HUES64 (cell line): ENCODE results near the gene CELA1.

ENCODE experiments used
- H3K27ac ChIP-seq: 2 replicates; pipeline ENCODE4 v1.7.0; 2013; ENCODE audit warnings: low read depth, low read length, inconsistent platforms
- H3K27me3 ChIP-seq: 2 replicates; pipeline ENCODE4 v1.6.1; 2013; ENCODE audit warnings: mild to moderate bottlenecking, low read length; ENCODE audit not compliant: insufficient read depth
- H3K36me3 ChIP-seq: 2 replicates; pipeline ENCODE4 v1.6.1; 2013; ENCODE audit warnings: mild to moderate bottlenecking, low read length; ENCODE audit not compliant: insufficient read depth
- H3K4me1 ChIP-seq: 2 replicates; pipeline ENCODE4 v1.6.1; 2013; ENCODE audit warnings: mild to moderate bottlenecking, low read length, moderate library complexity; ENCODE audit not compliant: insufficient read depth
- H3K4me3 ChIP-seq: 2 replicates; pipeline ENCODE4 v1.5.1; 2013; ENCODE audit warnings: mild to moderate bottlenecking, low read length, moderate library complexity
- H3K9ac ChIP-seq: 2 replicates; pipeline ENCODE4 v1.6.1; 2013; ENCODE audit warnings: mild to moderate bottlenecking, low read depth, low read length
- H3K9me3 ChIP-seq: 2 replicates; pipeline ENCODE4 v1.6.1; 2013; ENCODE audit warnings: low read depth, low read length; ENCODE audit not compliant: insufficient read depth
- WGBS: fragments of 150-250, 120-280 bp; methylation state at CpG from one replicate; pipeline ENCODE4 v1.1.7; 2013; ENCODE audit warnings: missing lambda C conversion rate; 5-methylcytosine and 5-hydroxymethylcytosine counted together

Gene CELA1

DNA sequence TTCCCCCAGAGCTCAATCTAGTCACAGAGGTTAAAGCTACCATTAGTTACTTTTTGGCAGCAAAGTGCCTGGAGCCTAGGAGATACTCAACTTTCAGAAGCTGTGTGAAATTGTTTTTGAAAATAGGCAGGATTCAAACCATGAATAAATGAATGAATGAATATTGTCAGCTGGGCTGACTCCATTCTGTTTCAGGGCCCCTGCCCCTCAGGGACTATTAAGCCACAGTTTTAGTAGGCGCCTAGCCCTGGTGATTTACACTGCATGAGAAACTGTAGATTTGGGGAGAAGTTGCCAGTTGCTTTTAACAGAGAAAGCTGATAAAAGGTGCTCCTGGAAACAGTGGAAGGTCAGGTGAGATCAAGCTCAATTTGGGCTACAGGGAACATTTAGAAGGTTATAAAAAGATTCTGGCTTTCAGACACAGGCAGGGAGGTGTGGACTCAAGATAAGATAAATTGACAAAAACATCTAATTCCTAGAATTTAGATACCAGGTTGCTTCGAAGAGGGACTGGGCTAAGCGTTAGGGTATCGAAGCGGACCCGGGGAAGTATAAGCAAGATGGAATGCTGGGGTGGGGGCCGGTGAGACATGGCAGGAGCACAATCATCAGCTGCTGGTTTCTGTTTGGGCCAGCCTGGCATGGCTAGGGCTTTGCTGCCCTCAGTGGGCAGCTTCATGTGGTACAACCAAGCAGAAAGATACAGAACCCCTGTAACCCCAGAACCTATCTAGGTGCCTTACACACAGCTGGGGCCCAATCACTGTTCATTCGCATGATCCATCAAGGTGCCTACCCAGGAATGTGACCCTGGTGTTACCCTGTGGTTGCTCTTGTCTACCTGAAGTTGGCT, 14.9 kb upstream of the CELA1 start:
- H3K27ac ChIP-seq = no peak overlapping the region

DNA sequence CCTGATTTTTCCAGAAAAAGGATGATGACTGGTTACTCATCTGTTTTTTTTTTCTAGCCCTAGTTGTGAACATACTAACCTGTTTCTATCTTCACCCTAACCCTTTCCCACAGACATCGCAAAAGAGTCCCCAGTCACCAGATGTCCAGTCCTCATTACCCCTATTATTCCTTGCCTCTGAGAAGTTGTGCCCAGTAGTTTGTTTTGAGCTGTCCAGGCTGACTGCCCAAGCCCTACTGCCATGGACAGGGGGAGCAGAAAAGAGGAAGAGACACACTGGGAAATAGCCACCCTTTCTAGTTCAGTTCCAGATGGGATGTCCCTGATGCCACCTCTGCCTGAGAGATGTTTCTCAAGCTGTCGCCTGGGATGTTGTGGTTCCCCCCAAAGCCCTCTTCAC, 13.8 kb upstream of the CELA1 start:
- Histone ChIP-seq H3K4me3 (no peak overlapping the region), H3K4me1 (no peaks in the 10 kb centered on the region), H3K9ac (no peak overlapping the region), H3K27me3 (no peaks in the 10 kb centered on the region), H3K9me3 (no peaks in the 10 kb centered on the region), H3K36me3 (peaks cover 36% of the 10 kb centered on the region; the same call in 1 of the 2 replicates), H3K27ac (no peak overlapping the region)
- 94% methylated on average over 2 of the region's 2 CpGs for WGBS

More for the DNA sequence above, 14.9 kb upstream of the CELA1 start:
- Histone ChIP-seq H3K27me3 (no peaks in the 10 kb centered on the region), H3K4me1 (no peaks in the 10 kb centered on the region), H3K9ac (no peak overlapping the region), H3K4me3 (no peak overlapping the region), H3K36me3 (peaks cover 33% of the 10 kb centered on the region; the same call in 1 of the 2 replicates), H3K9me3 (no peaks in the 10 kb centered on the region)
- 95% methylated on average over 8 of the region's 8 CpGs for WGBS

- Histone ChIP-seq H3K9ac (no peak overlapping the region), H3K36me3 (peaks cover 40% of the 10 kb centered on the region; the same call in 1 of the 2 replicates), H3K4me1 (no peaks in the 10 kb centered on the region), H3K9me3 (no peaks in the 10 kb centered on the region), H3K4me3 (no peak overlapping the region), H3K27me3 (no peaks in the 10 kb centered on the region), H3K27ac (no peak overlapping the region)
- 94% methylated on average over 4 of the region's 4 CpGs for WGBS
Measured at GRCh38 chr12:51359851-51360250, 13.4 kb upstream of the CELA1 start.

GRCh38 chr12:51358496-51358895, 12.0 kb upstream of the CELA1 start:
- Histone ChIP-seq H3K36me3 (peaks cover 33% of the 10 kb centered on the region; the same call in 1 of the 2 replicates), H3K27me3 (no peaks in the 10 kb centered on the region), H3K27ac (no peak overlapping the region), H3K4me3 (no peak overlapping the region), H3K9ac (no peak overlapping the region), H3K4me1 (no peaks in the 10 kb centered on the region), H3K9me3 (no peaks in the 10 kb centered on the region)
- 95% methylated on average over 8 of the region's 8 CpGs for WGBS

DNA sequence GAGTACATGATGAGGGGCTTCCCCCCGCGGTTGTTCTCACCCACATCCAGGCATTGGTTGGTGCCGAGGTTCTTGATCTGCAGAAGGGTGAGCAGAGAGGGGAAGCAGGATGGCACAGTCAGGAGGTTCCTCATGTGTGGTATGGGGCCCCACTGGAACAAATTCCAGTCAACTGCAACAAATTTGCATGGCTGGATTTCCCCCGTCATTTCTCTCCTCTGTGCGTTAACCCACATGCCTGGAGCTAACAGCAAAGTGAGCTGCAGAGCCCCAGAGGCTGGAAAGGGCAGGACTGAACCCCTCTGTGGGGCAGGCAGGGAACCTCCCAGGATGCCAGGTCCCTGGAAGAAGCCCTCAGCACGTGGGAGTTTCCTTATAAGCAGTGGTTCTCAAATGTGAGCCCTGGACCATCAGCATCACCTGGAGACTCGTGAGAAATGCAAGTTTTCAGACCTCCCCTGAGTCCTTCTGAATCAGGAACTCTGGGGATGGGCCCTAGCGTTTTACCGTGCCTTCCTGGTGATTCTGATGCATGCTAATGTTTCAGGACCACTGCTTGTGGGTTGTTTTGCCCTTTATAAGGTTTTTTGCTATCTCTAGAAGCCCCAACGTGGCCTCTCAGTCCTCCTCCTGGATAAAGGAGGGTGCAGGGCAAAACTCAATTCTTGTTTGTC, 11.0 kb upstream of the CELA1 start:
- Histone ChIP-seq H3K4me1 (no peaks in the 10 kb centered on the region), H3K4me3 (no peak overlapping the region), H3K9ac (no peak overlapping the region), H3K9me3 (no peaks in the 10 kb centered on the region), H3K27me3 (no peaks in the 10 kb centered on the region), H3K27ac (no peak overlapping the region), H3K36me3 (peaks cover 31% of the 10 kb centered on the region; the same call in 1 of the 2 replicates)
- 95% methylated on average over 10 of the region's 10 CpGs for WGBS

DNA sequence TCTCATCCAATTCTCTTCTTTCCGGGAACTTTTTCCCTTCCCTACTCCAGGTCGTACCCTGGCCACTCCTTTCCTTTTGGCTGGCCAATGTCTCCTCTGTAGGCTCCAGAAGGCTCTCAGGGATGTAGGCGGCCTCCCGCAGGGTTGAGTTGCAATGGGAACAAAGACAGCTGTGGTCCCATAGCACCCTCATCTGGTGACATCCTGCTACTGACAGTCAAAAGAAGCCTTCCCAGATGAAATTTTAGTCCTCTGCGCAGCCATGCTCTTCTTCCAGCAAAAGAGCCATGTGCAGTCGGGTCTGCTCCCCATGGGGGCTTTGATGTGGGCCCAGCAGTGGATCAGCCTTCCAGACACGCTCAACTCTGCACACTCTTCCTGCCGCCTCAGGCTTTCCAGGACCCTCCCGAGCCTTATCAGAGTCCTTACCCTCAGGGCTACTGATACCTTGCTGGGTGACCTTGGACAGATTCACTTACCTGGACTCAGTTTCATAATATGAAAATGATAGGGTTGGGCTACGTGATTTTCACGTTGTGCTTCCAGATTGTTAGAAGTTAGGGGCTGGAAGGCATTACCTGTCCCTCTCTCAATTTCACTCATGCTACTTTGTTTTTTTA, 5.5 kb upstream of the CELA1 start:
- H3K36me3 ChIP-seq = peaks cover 13% of the 10 kb centered on the region; the same call in 1 of the 2 replicates
- no peak overlapping the region for H3K9ac ChIP-seq
- H3K27me3 ChIP-seq = no peaks in the 10 kb centered on the region
- H3K4me1 ChIP-seq = no peaks in the 10 kb centered on the region
- no peak overlapping the region for H3K27ac ChIP-seq
- WGBS = 21% methylated on average over 9 of the region's 11 CpGs
- H3K9me3 ChIP-seq = no peaks in the 10 kb centered on the region
- no peak overlapping the region for H3K4me3 ChIP-seq

DNA sequence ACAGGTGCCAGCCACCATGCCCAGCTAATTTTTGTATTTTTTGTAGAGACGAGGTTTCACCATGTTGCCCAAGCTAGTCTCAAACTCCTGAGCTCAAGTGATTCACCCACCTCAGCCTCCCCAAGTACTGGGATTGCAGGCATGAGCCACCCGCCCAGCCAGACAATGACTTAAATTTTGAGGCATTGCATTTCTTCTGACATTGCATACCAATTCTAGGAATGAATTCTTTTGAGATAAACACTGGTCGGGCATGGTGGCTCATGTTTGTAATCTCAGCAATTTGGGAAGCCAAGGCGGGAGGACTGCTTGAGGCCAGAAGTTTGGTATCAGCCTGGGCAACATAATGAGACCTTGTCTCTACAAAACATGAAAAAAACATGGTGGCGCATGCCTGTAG, 2.5 kb upstream of the CELA1 start:
- no peaks in the 10 kb centered on the region for H3K9me3 ChIP-seq
- no peak overlapping the region for H3K4me3 ChIP-seq
- no peaks in the 10 kb centered on the region for H3K36me3 ChIP-seq
- 93% methylated on average over 5 of the region's 5 CpGs for WGBS
- no peaks in the 10 kb centered on the region for H3K4me1 ChIP-seq
- H3K27me3 ChIP-seq = no peaks in the 10 kb centered on the region
- H3K27ac ChIP-seq = no peak overlapping the region
- no peak overlapping the region for H3K9ac ChIP-seq

DNA sequence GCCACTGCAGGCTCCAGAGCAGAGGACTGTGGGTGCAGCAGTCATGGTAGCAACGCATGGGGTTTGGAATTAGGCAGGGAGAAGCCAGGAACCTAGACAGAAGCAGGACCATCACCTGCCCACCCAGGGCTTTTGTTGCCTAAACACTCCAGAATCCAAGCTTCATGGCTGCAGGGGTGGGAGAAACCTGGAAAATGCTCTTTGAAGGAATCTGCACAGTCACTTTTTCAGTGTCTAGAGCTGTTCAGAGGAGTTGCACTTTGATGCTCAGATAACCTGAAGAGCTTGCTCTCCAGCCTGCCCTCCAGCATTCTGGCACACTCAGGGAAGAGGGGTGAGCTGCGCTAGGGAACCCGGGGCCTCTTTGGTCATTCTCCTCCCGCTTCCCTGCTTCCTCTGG, 1.6 kb upstream of the CELA1 start:
- H3K27ac ChIP-seq = no peak overlapping the region
- H3K9me3 ChIP-seq = no peaks in the 10 kb centered on the region
- H3K4me1 ChIP-seq = no peaks in the 10 kb centered on the region
- H3K9ac ChIP-seq = no peak overlapping the region
- H3K36me3 ChIP-seq = no peaks in the 10 kb centered on the region
- H3K4me3 ChIP-seq = no peak overlapping the region
- no peaks in the 10 kb centered on the region for H3K27me3 ChIP-seq
- WGBS = 98% methylated on average over 4 of the region's 4 CpGs

- WGBS = 60% methylated on average over 7 of the region's 7 CpGs
- Histone ChIP-seq H3K27ac (no peak overlapping the region), H3K9ac (no peak overlapping the region), H3K9me3 (no peaks in the 10 kb centered on the region), H3K4me3 (no peak overlapping the region), H3K4me1 (no peaks in the 10 kb centered on the region), H3K36me3 (no peaks in the 10 kb centered on the region), H3K27me3 (no peaks in the 10 kb centered on the region)
Measured at GRCh38 chr12:51345681-51346080, 798 bp downstream of the CELA1 start.

DNA sequence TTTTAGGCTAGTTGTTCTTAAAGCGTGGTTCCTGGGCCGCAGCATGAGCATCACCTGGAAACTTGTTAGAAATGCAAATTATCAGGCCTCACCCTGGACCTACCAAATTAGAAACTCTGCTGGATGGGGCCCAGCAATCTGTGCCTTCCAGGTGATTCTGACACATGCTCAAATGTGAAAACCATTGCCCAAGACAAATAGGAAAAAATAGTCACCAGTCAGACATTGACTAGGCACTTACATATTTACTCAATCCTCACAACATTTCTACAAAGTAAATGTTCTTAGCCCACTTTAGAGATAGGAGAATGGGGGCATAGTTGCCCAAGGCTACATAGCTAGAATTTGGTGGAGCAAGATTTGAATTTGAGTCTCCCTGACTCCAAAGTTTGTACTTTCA, 3.3 kb downstream of the CELA1 start:
- Histone ChIP-seq H3K9me3 (no peaks in the 10 kb centered on the region), H3K4me3 (no peak overlapping the region), H3K4me1 (no peaks in the 10 kb centered on the region), H3K9ac (no peak overlapping the region), H3K27me3 (no peaks in the 10 kb centered on the region), H3K27ac (no peak overlapping the region), H3K36me3 (no peaks in the 10 kb centered on the region)
- WGBS = 90% methylated on average over 2 of the region's 2 CpGs

DNA sequence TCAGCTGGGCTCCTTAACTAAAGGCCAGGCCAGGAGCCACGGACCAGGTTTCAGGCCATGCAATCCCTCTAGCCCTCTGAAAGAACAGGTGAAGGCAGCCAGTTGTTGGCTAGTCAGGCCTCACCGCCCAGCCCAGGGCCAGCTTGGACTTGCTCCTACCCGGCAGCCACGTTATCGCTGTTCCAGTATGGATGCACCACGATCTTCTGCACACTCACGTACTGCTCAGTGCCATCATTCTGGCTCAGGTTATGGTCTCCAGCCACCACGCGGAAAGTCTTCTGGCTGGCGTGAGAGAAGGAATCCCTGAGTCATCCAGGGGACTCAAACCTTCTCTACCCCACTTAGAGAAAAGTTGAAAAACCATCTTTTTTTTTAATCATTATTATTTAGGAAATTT, 4.1 kb downstream of the CELA1 start:
- no peaks in the 10 kb centered on the region for H3K4me1 ChIP-seq
- H3K27me3 ChIP-seq = no peaks in the 10 kb centered on the region
- H3K9me3 ChIP-seq = no peaks in the 10 kb centered on the region
- no peak overlapping the region for H3K27ac ChIP-seq
- H3K36me3 ChIP-seq = no peaks in the 10 kb centered on the region
- no peak overlapping the region for H3K4me3 ChIP-seq
- no peak overlapping the region for H3K9ac ChIP-seq
- 91% methylated on average over 10 of the region's 10 CpGs for WGBS
